Lower lobe of right lung (tissue), 2 donors: ENCODE measurements around the gene GCC1. TPM values are rescaled to one million over a fixed set of nuclear protein-coding genes. Genes with fewer than 3 reads are reported as not detected.

Experiments
- ATAC-seq, 2 donors: fragments of 200-7000 bp; cut with Tn5 transposase; one replicate each; pipeline ENCODE4 v1.9.1; 2020 to 2022; ENCODE audit warnings: mild to moderate bottlenecking in 2 of 2, moderate library complexity in 2 of 2
- DNase-seq: peaks from one replicate; pipeline ENCODE4 v3.0.0-alpha.2; 2020
- H3K27ac ChIP-seq: fragments of 200-600 bp; one replicate; pipeline ENCODE4 v1.8.0; 2022
- H3K27me3 ChIP-seq: fragments of 200-600 bp; one replicate; pipeline ENCODE4 v1.8.0; 2022; ENCODE audit warnings: low read depth
- H3K36me3 ChIP-seq: fragments of 200-600 bp; one replicate; pipeline ENCODE4 v1.8.0; 2022; ENCODE audit warnings: mild to moderate bottlenecking
- H3K4me1 ChIP-seq: fragments of 200-600 bp; one replicate; pipeline ENCODE4 v1.8.0; 2022
- H3K4me3 ChIP-seq: fragments of 200-600 bp; one replicate; pipeline ENCODE4 v1.8.0; 2022; ENCODE audit warnings: mild to moderate bottlenecking
- H3K9me3 ChIP-seq: fragments of 200-600 bp; one replicate; pipeline ENCODE4 v1.8.0; 2022
- intact Hi-C: fragments of 100-400 bp; cut with DNase I; formaldehyde crosslinking; loops from one replicate; pipeline ENCODE4 v1.11.0; 2022
- total RNA-seq: library from RNA; stranded (reverse); fragmentation: NEBNext Ultra II Directional; extraction: Animal tissue kit (Norgen Biotek cat#: 25700); gene quantifications from one replicate; pipeline ENCODE4 v1.2.1, GENCODE V29; 2021
- TF ChIP-seq, protein P1 (sequence below): fragments of 200-600 bp; IDR thresholded peaks from one replicate; pipeline ENCODE4 v1.8.0; 2022; ENCODE audit warnings: antibody characterized with exemption, mild to moderate bottlenecking
- donor health status: DM: no; HTN: yes; CAD: no; lungs with severe emphysema.

The GCC1 gene
- total RNA-seq, 1 donor from 2014 or later, result 17.4 TPM

DNA sequence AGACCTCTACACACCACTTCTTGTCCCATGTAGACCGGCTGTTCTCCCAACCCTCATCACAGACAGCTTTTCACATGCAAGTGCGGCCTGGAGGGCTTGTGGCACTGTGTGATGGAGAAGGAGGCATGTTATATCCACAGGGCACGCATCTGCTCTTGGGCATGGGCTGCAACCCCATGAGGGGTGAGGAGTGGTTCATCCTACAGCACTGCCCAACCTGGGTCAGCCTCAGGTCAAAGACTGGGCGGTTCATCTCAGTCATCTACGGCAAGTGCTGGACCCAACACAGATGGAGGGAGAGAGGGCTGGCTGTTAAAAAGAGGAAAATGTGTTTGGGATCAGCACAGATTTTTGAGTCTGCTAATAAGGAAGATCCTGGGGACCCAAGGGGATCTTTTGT is 10.3 kb upstream of the GCC1 start:
- no peaks in the 10 kb centered on the region for H3K27me3 ChIP-seq
- peaks cover 21% of the 10 kb centered on the region for H3K36me3 ChIP-seq
- no peaks in the 10 kb centered on the region for H3K9me3 ChIP-seq
- H3K4me1 ChIP-seq, result no peaks in the 10 kb centered on the region
- no peak overlapping the region for H3K27ac ChIP-seq
- TF ChIP-seq, protein P1, sequence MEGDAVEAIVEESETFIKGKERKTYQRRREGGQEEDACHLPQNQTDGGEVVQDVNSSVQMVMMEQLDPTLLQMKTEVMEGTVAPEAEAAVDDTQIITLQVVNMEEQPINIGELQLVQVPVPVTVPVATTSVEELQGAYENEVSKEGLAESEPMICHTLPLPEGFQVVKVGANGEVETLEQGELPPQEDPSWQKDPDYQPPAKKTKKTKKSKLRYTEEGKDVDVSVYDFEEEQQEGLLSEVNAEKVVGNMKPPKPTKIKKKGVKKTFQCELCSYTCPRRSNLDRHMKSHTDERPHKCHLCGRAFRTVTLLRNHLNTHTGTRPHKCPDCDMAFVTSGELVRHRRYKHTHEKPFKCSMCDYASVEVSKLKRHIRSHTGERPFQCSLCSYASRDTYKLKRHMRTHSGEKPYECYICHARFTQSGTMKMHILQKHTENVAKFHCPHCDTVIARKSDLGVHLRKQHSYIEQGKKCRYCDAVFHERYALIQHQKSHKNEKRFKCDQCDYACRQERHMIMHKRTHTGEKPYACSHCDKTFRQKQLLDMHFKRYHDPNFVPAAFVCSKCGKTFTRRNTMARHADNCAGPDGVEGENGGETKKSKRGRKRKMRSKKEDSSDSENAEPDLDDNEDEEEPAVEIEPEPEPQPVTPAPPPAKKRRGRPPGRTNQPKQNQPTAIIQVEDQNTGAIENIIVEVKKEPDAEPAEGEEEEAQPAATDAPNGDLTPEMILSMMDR, result no peak
- no peak overlapping the region for H3K4me3 ChIP-seq
- intact Hi-C loops, result no loop called here
- DNase-seq (no peak), ATAC-seq (no peak)

DNA sequence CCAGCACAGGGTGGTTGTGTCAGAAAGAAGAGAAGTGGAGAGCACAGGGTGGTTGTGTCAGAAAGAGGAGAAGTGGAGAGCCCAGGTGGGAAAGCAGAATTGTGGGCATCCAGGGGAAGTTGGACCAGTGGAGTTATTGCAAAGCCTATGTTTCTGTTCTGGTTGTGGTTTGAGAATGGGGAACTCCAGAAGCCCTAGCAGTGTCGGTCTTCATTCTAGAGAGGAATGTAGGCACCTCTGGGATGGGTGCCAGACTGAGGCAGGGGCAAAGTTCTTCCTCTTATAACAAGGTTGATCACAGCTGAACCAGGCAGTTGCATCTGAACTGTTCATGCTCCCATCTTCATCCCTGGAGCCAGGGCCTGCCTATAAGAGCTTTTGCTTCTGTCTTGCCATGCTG is 9.1 kb upstream of the GCC1 start:
- TF ChIP-seq, protein P1, result no peak
- no peaks in the 10 kb centered on the region for H3K9me3 ChIP-seq
- H3K27ac ChIP-seq, result no peak overlapping the region
- peaks cover 7% of the 10 kb centered on the region for H3K4me1 ChIP-seq
- ATAC-seq, result peak; percentile 56 to 74
- intact Hi-C loops, result no loop called here
- DNase-seq, result no peak
- H3K27me3 ChIP-seq, result no peaks in the 10 kb centered on the region
- peaks cover 27% of the 10 kb centered on the region for H3K36me3 ChIP-seq
- H3K4me3 ChIP-seq, result no peak overlapping the region

DNA sequence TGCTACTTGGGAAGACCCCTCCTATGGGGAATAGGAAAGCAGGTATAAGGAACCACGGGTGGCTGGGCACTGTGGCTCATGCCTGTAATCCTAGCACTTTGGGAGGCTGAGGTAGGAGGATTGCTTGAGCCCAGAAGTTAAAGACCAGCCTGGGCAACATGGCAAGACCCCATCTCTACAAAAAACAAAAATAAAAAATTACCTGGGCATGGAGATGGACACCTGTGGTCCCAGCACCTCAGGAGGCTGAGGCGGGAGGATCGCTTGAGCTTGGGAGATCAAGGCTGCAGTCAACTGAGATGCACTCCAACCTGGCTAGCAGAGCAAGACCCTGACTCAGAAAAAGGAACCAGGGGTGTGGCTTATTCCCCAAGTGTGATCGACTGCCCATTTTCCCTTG is 7.2 kb upstream of the GCC1 start:
- intact Hi-C loops, result no loop called here

DNA sequence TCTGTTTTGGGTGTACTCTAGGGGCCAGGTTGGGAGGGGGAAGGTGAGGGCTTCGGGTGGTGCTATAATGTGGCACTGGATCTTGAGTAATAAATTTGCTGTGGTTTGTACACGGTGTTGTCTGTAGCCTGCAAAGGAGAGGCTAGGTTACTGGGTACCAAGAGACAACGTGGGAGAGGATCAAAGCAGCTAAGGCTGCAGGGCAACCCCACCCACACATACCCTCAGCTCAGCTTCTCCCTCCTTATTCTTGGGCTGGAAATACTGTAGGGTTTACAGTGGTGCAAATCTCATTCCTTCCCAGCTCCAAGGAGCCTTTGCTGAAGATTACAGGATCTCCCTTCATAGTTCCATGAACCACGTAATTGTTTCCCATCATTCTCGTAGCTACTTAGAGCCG is 6.2 kb upstream of the GCC1 start:
- H3K36me3 ChIP-seq, result peaks cover 27% of the 10 kb centered on the region
- H3K4me3 ChIP-seq, result no peak overlapping the region
- intact Hi-C loops, result no loop called here
- no peaks in the 10 kb centered on the region for H3K9me3 ChIP-seq
- no peak for DNase-seq
- peaks cover 22% of the 10 kb centered on the region for H3K4me1 ChIP-seq
- TF ChIP-seq, protein P1, result no peak
- no peak overlapping the region for H3K27ac ChIP-seq
- ATAC-seq, result no peak
- H3K27me3 ChIP-seq, result no peaks in the 10 kb centered on the region

More for the DNA sequence above, 7.2 kb upstream of the GCC1 start:
- TF ChIP-seq, protein P1, result no peak
- ATAC-seq, result no peak
- Histone ChIP-seq H3K27me3 (no peaks in the 10 kb centered on the region), H3K4me1 (peaks cover 18% of the 10 kb centered on the region), H3K27ac (no peak overlapping the region), H3K9me3 (no peaks in the 10 kb centered on the region), H3K4me3 (no peak overlapping the region), H3K36me3 (peaks cover 27% of the 10 kb centered on the region)
- no peak for DNase-seq

DNA sequence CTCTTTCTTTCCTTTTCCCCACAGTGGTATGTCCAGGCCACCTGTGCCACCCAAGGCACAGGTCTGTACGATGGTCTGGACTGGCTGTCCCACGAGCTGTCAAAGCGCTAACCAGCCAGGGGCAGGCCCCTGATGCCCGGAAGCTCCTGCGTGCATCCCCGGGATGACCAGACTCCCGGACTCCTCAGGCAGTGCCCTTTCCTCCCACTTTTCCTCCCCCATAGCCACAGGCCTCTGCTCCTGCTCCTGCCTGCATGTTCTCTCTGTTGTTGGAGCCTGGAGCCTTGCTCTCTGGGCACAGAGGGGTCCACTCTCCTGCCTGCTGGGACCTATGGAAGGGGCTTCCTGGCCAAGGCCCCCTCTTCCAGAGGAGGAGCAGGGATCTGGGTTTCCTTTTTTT is 5.8 kb upstream of the GCC1 start:
- Histone ChIP-seq H3K36me3 (peaks cover 27% of the 10 kb centered on the region), H3K27me3 (no peaks in the 10 kb centered on the region), H3K9me3 (no peaks in the 10 kb centered on the region), H3K4me1 (peaks cover 22% of the 10 kb centered on the region), H3K27ac (no peak overlapping the region), H3K4me3 (no peak overlapping the region)
- intact Hi-C loops, result no loop called here
- ATAC-seq, result no peak
- TF ChIP-seq, protein P1, result no peak
- no peak for DNase-seq

DNA sequence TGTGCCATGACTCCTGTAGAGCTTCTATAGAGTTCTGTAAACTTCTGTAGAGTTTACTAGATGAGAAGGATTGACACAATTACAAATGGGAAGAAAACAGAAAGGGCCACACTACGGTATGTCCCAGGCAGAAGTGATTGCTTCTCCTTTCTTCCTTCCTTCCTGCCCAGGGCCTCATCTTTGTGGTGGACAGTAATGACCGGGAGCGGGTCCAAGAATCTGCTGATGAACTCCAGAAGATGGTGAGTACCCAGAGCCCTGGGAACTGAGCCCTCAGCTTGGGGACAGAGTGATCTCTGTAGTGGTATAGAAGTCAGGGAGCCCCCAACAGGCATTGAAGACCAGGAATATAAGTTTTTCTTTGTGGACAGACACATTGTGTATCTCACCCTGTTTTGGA is 4.5 kb upstream of the GCC1 start:
- TF ChIP-seq, protein P1, result no peak
- ATAC-seq, result no peak
- Histone ChIP-seq H3K27me3 (no peaks in the 10 kb centered on the region), H3K36me3 (peaks cover 27% of the 10 kb centered on the region), H3K4me3 (no peak overlapping the region), H3K27ac (no peak overlapping the region), H3K4me1 (peaks cover 22% of the 10 kb centered on the region), H3K9me3 (no peaks in the 10 kb centered on the region)
- intact Hi-C loops, result no loop called here
- no peak for DNase-seq
